Measurements from ENCODE around the gene CTRB1. TPM values are rescaled to one million over a fixed set of nuclear protein-coding genes. Genes with fewer than 3 reads are reported as not detected.
A peak's percentile ranks its signal among the peaks of the same experiment; 100 is the strongest.

Gene CTRB1
- total and polyA plus RNA-seq, 10 donors: 0.59 to 25.2 (median 2.5) TPM; not detected in 2

GRCh38 chr16:75261590-75262078 lies 42.8 kb downstream of the CTRB1 start:
- Histone ChIP-seq H3K27ac (peak overlapping the region in 5 of 8 donors; percentile 62 to 97 (median 92)), H3K36me3 (no peaks in the 10 kb centered on the region), H3K4me3 (peak overlapping the region in 1 of 8 donors; percentile 83), H3K4me1 (peaks cover 38 to 97% (median 63%) of the 10 kb centered on the region in 6 donors), H3K9me3 (no peaks in the 10 kb centered on the region), H3K27me3 (replicated peaks in 1 of 7) (peaks cover 0 to 86% (median 19%) of the 10 kb centered on the region in 7 donors)
- no peak for DNase-seq
- intact Hi-C loops (cut with DNase I; ENCODE audit: low total_unique reads): no loop called here
- 72 to 100% (median 76%) methylated on average over 2 to 3 of the region's 3 CpGs for WGBS, 5 donors
- TF ChIP-seq POLR2A (IDR thresholded peaks at IDR 0.05): no peak
- TF ChIP-seq CTCF (IDR thresholded peaks at IDR 0.05 in 8 of 11, conservative IDR thresholded peaks at IDR 0.05 in 3 of 11): no peak
- no peak for TF ChIP-seq POLR2AphosphoS5 (IDR thresholded peaks at IDR 0.05)

- TF ChIP-seq POLR2AphosphoS5 (IDR thresholded peaks at IDR 0.05) (peak; percentile 40 to 57 (median 53)), POLR2A (IDR thresholded peaks at IDR 0.05) (no peak), CTCF (IDR thresholded peaks at IDR 0.05 in 8 of 11, conservative IDR thresholded peaks at IDR 0.05 in 3 of 11) (peak in 1 of 11 experiments; percentile 11)
- WGBS, 5 donors: 54 to 78% (median 73%) methylated on average over 11 to 14 of the region's 14 CpGs
- H3K27ac ChIP-seq: peak overlapping the region in 6 of 8 donors; percentile 89 to 97 (median 93)
- no peak for DNase-seq
- intact Hi-C loops (cut with DNase I; ENCODE audit: low total_unique reads): no loop called here
- H3K4me3 ChIP-seq: peak overlapping the region in 2 of 8 donors; percentile 75 to 83
- H3K9me3 ChIP-seq: no peaks in the 10 kb centered on the region
- peaks cover 0 to 86% (median 20%) of the 10 kb centered on the region in 7 donors for H3K27me3 ChIP-seq (replicated peaks in 1 of 7)
- no peaks in the 10 kb centered on the region for H3K36me3 ChIP-seq
- peaks cover 34 to 97% (median 63%) of the 10 kb centered on the region in 6 donors for H3K4me1 ChIP-seq
Observed at GRCh38 chr16:75262104-75262799, 43.5 kb downstream of the CTRB1 start.

DNA sequence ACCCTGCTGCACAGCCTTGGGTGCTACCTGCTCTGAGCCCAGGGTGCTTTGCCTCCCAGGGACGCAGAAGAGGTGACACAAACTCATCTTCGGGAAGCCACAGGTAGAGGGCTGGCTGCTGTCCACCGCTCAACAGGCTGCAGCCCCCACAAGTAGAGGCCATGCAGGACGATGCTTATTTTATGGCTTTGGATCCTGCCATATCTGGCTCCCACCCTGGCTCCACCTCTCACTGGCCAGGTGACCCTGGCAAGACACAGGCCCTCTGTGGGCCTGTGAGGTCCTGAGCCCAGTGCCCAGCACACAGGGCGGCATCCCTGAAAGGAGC lies 44.0 kb downstream of the CTRB1 start:
- no peaks in the 10 kb centered on the region for H3K36me3 ChIP-seq
- 44 to 100% (median 78%) methylated on average over 2 to 5 of the region's 5 CpGs for WGBS, 5 donors
- H3K9me3 ChIP-seq: no peaks in the 10 kb centered on the region
- TF ChIP-seq POLR2A (IDR thresholded peaks at IDR 0.05) (no peak), POLR2AphosphoS5 (IDR thresholded peaks at IDR 0.05) (no peak), CTCF (IDR thresholded peaks at IDR 0.05 in 8 of 11, conservative IDR thresholded peaks at IDR 0.05 in 3 of 11) (no peak)
- H3K27me3 ChIP-seq (replicated peaks in 1 of 7): peaks cover 0 to 86% (median 20%) of the 10 kb centered on the region in 7 donors
- H3K4me1 ChIP-seq: peaks cover 31 to 96% (median 58%) of the 10 kb centered on the region in 6 donors
- intact Hi-C loops (cut with DNase I; ENCODE audit: low total_unique reads): no loop called here
- peak overlapping the region in 6 of 8 donors; percentile 89 to 97 (median 93) for H3K27ac ChIP-seq
- H3K4me3 ChIP-seq: peak overlapping the region in 4 of 8 donors; percentile 61 to 83 (median 70)
- DNase-seq: no peak

GRCh38 chr16:75263291-75263962 lies 44.6 kb downstream of the CTRB1 start:
- 48 to 77% (median 66%) methylated on average over 11 to 14 of the region's 14 CpGs for WGBS, 5 donors

More at GRCh38 chr16:75263291-75263962, 44.6 kb downstream of the CTRB1 start:
- Histone ChIP-seq H3K4me3 (peak overlapping the region in 6 of 8 donors; percentile 51 to 83 (median 62)), H3K36me3 (no peaks in the 10 kb centered on the region), H3K4me1 (peaks cover 28 to 95% (median 56%) of the 10 kb centered on the region in 6 donors), H3K9me3 (no peaks in the 10 kb centered on the region), H3K27ac (peak overlapping the region in 7 of 8 donors; percentile 89 to 97 (median 92)), H3K27me3 (replicated peaks in 1 of 7) (peaks cover 0 to 86% (median 20%) of the 10 kb centered on the region in 7 donors)
- intact Hi-C loops (cut with DNase I; ENCODE audit: low total_unique reads): no loop called here
- TF ChIP-seq POLR2AphosphoS5 (IDR thresholded peaks at IDR 0.05) (no peak), POLR2A (IDR thresholded peaks at IDR 0.05) (no peak), CTCF (IDR thresholded peaks at IDR 0.05 in 8 of 11, conservative IDR thresholded peaks at IDR 0.05 in 3 of 11) (no peak)
- no peak for DNase-seq
